ENCODE results near the gene KIAA1755. TPM values are rescaled to one million over a fixed set of nuclear protein-coding genes. Genes with fewer than 3 reads are reported as not detected.

The KIAA1755 gene
- total and polyA plus RNA-seq, 2 of the 4 experiments (the other 2 are of a cell fraction): 2.5 to 5.1 TPM

DNA sequence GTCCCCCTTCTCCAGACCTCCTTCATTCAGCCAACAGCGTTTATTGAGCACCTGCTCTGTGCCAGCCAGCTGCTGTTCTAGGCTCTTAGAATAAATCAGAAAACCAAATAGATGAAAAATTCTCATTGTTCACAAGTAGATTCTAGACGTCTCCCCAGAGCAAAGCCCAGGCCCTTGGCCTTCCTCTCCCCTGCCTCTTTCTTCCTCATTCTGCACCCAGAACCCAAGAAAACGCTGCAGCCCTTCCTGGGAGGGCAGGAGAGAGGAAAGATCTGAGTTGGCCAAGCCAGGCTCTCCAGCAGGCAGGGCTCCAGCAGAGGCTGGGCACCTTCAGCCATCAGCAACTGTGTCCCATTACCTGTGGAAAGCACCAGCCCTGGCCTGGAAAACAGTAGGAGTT is 31.4 kb upstream of the KIAA1755 start:
- Histone ChIP-seq H3K4me3 (ENCODE audit: insufficient read depth, low read depth, low read length) (no peak overlapping the region), H3K27ac (ENCODE audit: insufficient read depth, low read length) (no peak overlapping the region), H2BK20ac (ENCODE audit: low read depth, low read length) (no peak overlapping the region), H2AK5ac (ENCODE audit: low read depth, low read length) (peak overlapping the region; percentile 7; the same call in 1 of the 2 replicates), H3K9ac (ENCODE audit: low read depth, low read length) (no peak overlapping the region), H4K91ac (ENCODE audit: insufficient read depth, low read depth, low read length) (no peak overlapping the region), H3K36me3 (ENCODE audit: control insufficient read depth, insufficient read depth, low read length) (no peaks in the 10 kb centered on the region), H3K27me3 (ENCODE audit: control insufficient read depth, insufficient read depth, low read length) (peaks cover 4% of the 10 kb centered on the region), H3K56ac (ENCODE audit: extremely low read depth, insufficient read depth, low read length) (no peak overlapping the region), H2AFZ (replicated peaks; ENCODE audit: low read length, poor library complexity) (no peak overlapping the region), H2BK15ac (ENCODE audit: low read depth, low read length) (no peak overlapping the region), H2BK5ac (ENCODE audit: low read depth, low read length, poor library complexity, severe bottlenecking) (no peak overlapping the region), H4K20me1 (ENCODE audit: insufficient read depth, low read length) (peaks cover 4% of the 10 kb centered on the region; the same call in 1 of the 2 replicates), H3K79me1 (ENCODE audit: low read depth in 1 of 2, low read length in 2 of 2) (no peaks in the 10 kb centered on the region), H3K4me2 (ENCODE audit: low read depth, low read length) (no peak overlapping the region), H3K14ac (replicated peaks; ENCODE audit: low read depth, low read length) (no peak overlapping the region), H3K4ac (ENCODE audit: low read depth, low read length) (no peak overlapping the region), H4K8ac (ENCODE audit: low read depth in 2 of 2, low read length in 2 of 2) (no peak overlapping the region), H3K9me1 (ENCODE audit: insufficient read depth, low read length) (peaks cover 3% of the 10 kb centered on the region; the same call in 1 of the 2 replicates), H3K23ac (ENCODE audit: low read depth, low read length) (no peak overlapping the region), H2BK120ac (ENCODE audit: low read depth, low read length) (no peak overlapping the region), H3K9me3 (ENCODE audit: control insufficient read depth, insufficient read depth, low read length) (no peaks in the 10 kb centered on the region), H4K5ac (ENCODE audit: low read depth, low read length) (no peak overlapping the region), H3K4me1 (ENCODE audit: control insufficient read depth, insufficient read depth, low read length) (peaks cover 14% of the 10 kb centered on the region), H3K18ac (ENCODE audit: low read depth, low read length) (no peak overlapping the region), H2AK9ac (replicated peaks; ENCODE audit: low read depth, low read length, poor library complexity) (no peak overlapping the region)
- CTCF ChIA-PET: interaction anchor here (0.5 to 1.4 kb wide), 3 partner anchors 11 to 233 kb away, joined by 3 to 5 read pairs (median 3); no protein-coding TSS in a partner anchor
- ATAC-seq (ENCODE audit: low read depth) (no peak), DNase-seq (no peak)
- dilution Hi-C loops (cut with HindIII; ENCODE audit: low sequenced_read_pairs, unreplicated experiment) (no loop called here), intact Hi-C loops (cut with micrococcal nuclease) (loop anchor here (1.0 kb wide), 2 partner anchors 63 to 728 kb away; no protein-coding TSS in a partner anchor), in situ Hi-C loops (cut with MboI; ENCODE audit: low sequenced_read_pairs) (no loop called here)
- TF ChIP-seq POLR2A (IDR thresholded peaks at IDR 0.05; ENCODE audit: low read depth, low read length) (no peak), NFE2L2 (IDR thresholded peaks at IDR 0.05; ENCODE audit: low read depth, low read length) (no peak), RFX5 (IDR thresholded peaks at IDR 0.05; ENCODE audit: low read depth, low read length) (no peak), RCOR1 (IDR thresholded peaks at IDR 0.05; ENCODE audit: insufficient replicate concordance, low read length) (no peak), MAFK (IDR thresholded peaks at IDR 0.05; ENCODE audit: low read depth, low read length) (no peak), MAZ (IDR thresholded peaks at IDR 0.05; ENCODE audit: borderline replicate concordance, low read depth, low read length) (no peak), BHLHE40 (IDR thresholded peaks at IDR 0.05; ENCODE audit: low read depth, low read length) (no peak), FOS (IDR thresholded peaks at IDR 0.05; ENCODE audit: low read depth, low read length) (no peak), MXI1 (IDR thresholded peaks at IDR 0.05; ENCODE audit: borderline replicate concordance, low read depth, low read length) (no peak), CEBPB (IDR thresholded peaks at IDR 0.05; ENCODE audit: low read depth, low read length) (no peak), CTCF (conservative IDR thresholded peaks at IDR 0.05; ENCODE audit: low read depth, low read length) (no peak), CHD1 (IDR thresholded peaks at IDR 0.05; ENCODE audit: low read depth, low read length) (no peak), RAD21 (IDR thresholded peaks at IDR 0.05; ENCODE audit: low read length) (no peak), SMC3 (IDR thresholded peaks at IDR 0.05; ENCODE audit: low read depth, low read length) (no peak)
- TF ChIP-seq, protein P1, sequence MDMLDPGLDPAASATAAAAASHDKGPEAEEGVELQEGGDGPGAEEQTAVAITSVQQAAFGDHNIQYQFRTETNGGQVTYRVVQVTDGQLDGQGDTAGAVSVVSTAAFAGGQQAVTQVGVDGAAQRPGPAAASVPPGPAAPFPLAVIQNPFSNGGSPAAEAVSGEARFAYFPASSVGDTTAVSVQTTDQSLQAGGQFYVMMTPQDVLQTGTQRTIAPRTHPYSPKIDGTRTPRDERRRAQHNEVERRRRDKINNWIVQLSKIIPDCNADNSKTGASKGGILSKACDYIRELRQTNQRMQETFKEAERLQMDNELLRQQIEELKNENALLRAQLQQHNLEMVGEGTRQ (IDR thresholded peaks at IDR 0.05; ENCODE audit: low read depth, low read length): no peak
- TF ChIP-seq, protein P2, sequence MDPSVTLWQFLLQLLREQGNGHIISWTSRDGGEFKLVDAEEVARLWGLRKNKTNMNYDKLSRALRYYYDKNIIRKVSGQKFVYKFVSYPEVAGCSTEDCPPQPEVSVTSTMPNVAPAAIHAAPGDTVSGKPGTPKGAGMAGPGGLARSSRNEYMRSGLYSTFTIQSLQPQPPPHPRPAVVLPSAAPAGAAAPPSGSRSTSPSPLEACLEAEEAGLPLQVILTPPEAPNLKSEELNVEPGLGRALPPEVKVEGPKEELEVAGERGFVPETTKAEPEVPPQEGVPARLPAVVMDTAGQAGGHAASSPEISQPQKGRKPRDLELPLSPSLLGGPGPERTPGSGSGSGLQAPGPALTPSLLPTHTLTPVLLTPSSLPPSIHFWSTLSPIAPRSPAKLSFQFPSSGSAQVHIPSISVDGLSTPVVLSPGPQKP (IDR thresholded peaks at IDR 0.05; ENCODE audit: borderline replicate concordance, low read depth, low read length): no peak
- 90% methylated on average over 1 of the region's 3 CpGs; no CpG with 5 or more reads in 1 of the 2 experiments for WGBS, 2 experiments (ENCODE audit: extremely low coverage in 2 of 2, insufficient read length in 1 of 2)
- BruUV-seq (replicated peaks): no TSS peak
- POLR2A ChIA-PET (ENCODE audit: unreplicated experiment): no interaction called here

All from IMR-90 (cell line).